Brain microvascular endothelial cell (primary cell): ENCODE data around the gene PRKN.

Experiments used
- DNase-seq: peaks from one replicate; pipeline ENCODE4 v3.0.0-alpha.2; 2020
- H3K27ac ChIP-seq: fragments of 250-450 bp; sonication (Bioruptor Pico); 2 replicates; pipeline ENCODE4 v1.5.1; 2020; ENCODE audit warnings: mild to moderate bottlenecking, moderate library complexity
- H3K27me3 ChIP-seq: fragments of 250-450 bp; sonication (Bioruptor Pico); replicated peaks from 2 replicates; pipeline ENCODE4 v1.5.1; 2020; ENCODE audit warnings: mild to moderate bottlenecking
- H3K36me3 ChIP-seq: fragments of 250-450 bp; sonication (Bioruptor Pico); replicated peaks from 2 replicates; pipeline ENCODE4 v1.5.1; 2020; ENCODE audit warnings: mild to moderate bottlenecking
- H3K4me3 ChIP-seq: 2 replicates; pipeline ENCODE4 v1.5.1; 2011; ENCODE audit warnings: low read depth, mild to moderate bottlenecking, control low read depth, low read length, moderate library complexity
- in situ Hi-C: cut with HindIII; loops from 2 replicates; pipeline ENCODE4 v1.10.0; 2017; ENCODE audit warnings: low sequenced_read_pairs, low pct_ligation_motif_present
- TF ChIP-seq, protein P1 (sequence below): IDR thresholded peaks from 2 replicates; pipeline ENCODE4 v1.5.1; 2011; ENCODE audit warnings: low read depth, mild to moderate bottlenecking, moderate library complexity, low read length, control low read depth, inconsistent platforms; ENCODE audit errors: missing control alignments

The PRKN gene

DNA sequence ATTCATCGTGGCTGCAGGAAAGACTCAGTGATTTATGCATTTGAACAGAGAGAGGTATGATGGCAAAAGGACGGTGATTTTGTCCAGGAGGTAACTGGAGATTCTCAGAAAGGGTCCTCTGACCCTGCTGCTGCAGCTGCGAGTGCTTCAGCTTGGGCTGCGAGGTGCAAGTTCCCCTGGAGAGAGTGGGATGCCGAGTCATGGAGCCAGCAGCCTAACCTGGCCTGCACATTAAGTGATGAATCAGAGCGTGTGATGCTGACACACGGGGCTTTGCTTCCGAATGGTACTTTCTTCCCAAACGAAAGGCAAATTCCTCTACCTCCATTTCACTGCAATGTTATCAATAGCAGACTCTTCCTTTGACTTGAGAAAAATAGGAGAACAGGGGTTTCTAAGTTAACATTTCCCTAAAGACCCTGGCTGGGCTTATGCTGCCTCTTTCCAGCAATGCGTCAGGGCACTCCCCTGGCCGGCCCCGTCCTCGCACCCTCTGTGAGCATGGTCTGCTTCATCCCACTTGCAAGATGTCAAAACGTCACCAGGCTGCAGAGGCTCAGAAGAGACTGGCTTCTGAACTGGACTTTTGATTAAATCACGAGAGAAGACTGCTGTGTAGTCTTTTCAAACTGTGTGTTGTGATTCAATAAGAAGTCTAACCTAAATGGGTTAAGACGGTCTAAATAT lies 825.7 kb downstream of the PRKN start:
- no peaks in the 10 kb centered on the region for H3K27me3 ChIP-seq
- H3K36me3 ChIP-seq, result no peaks in the 10 kb centered on the region
- no peak overlapping the region for H3K4me3 ChIP-seq
- no peak overlapping the region for H3K27ac ChIP-seq
- DNase-seq, result no peak
- TF ChIP-seq, protein P1, sequence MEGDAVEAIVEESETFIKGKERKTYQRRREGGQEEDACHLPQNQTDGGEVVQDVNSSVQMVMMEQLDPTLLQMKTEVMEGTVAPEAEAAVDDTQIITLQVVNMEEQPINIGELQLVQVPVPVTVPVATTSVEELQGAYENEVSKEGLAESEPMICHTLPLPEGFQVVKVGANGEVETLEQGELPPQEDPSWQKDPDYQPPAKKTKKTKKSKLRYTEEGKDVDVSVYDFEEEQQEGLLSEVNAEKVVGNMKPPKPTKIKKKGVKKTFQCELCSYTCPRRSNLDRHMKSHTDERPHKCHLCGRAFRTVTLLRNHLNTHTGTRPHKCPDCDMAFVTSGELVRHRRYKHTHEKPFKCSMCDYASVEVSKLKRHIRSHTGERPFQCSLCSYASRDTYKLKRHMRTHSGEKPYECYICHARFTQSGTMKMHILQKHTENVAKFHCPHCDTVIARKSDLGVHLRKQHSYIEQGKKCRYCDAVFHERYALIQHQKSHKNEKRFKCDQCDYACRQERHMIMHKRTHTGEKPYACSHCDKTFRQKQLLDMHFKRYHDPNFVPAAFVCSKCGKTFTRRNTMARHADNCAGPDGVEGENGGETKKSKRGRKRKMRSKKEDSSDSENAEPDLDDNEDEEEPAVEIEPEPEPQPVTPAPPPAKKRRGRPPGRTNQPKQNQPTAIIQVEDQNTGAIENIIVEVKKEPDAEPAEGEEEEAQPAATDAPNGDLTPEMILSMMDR, result no peak
- in situ Hi-C loops, result no loop called here

DNA sequence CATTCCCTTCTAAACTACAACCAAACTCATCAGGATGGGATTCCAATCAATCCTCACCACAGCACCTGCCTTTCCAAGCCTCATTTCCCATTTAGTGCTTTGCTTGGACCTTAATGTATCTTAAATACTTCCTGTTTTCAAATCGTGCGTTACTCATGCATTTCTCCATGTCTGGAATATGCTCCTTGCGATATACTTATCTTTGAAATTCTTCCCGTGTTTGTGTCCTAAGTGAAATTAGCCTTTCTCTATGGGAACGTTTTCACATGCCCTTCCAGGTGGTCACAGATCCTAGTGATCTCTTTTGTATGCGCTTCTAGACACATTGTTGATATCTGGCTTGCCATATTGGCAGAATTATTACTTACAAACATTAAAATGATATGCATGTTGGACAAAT lies 833.1 kb downstream of the PRKN start:
- Histone ChIP-seq H3K27me3 (no peaks in the 10 kb centered on the region), H3K4me3 (no peak overlapping the region), H3K27ac (no peak overlapping the region), H3K36me3 (no peaks in the 10 kb centered on the region)
- in situ Hi-C loops, result no loop called here
- no peak for DNase-seq
- TF ChIP-seq, protein P1, result no peak

DNA sequence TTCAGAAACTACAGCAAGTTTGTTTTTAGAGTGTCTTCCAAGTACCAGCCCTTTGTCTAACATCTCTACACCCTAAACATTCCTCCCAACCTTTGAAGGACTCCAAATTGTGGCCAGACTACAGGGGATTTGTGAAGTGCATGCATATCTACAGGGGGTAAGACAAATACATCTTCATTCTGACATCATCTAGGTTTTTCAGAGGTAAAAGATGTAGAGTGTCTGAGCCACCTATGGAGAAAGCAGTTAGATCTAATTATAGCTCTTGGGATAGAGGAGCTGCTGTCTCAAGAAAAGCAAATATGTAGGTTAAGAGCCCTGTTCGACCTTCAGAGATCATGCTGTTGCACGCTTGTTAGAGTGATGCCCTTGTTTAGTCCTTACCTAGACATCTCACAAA lies 836.0 kb downstream of the PRKN start:
- no peak for DNase-seq
- no peaks in the 10 kb centered on the region for H3K27me3 ChIP-seq
- no peak overlapping the region for H3K27ac ChIP-seq
- TF ChIP-seq, protein P1, result no peak
- H3K36me3 ChIP-seq, result no peaks in the 10 kb centered on the region
- in situ Hi-C loops, result no loop called here
- H3K4me3 ChIP-seq, result no peak overlapping the region

DNA sequence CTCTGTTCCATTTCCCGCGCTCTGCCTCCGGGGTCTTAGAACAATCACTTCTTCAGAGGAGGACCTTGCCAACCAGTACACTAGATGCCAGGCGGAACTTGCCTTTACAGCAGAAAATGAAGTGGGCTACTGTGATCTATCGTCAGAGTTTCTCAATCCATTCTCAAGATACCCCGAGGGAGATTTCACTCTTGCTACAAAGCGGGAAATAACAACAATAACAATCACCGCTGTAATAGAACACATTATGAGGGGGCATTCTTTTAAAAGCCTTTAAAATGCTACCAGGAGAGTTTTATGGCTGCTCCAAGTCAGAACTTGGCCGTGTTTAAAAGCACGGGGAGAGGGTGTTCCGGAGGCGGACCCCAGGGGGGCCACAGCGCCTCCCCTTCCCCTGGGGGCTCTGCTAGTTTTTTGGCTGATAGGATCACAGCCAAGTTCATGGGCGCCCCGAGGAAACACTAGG lies 836.7 kb downstream of the PRKN start:
- DNase-seq, result no peak
- H3K4me3 ChIP-seq, result peak overlapping the region; percentile 17
- in situ Hi-C loops, result no loop called here
- H3K36me3 ChIP-seq, result no peaks in the 10 kb centered on the region
- H3K27ac ChIP-seq, result no peak overlapping the region
- no peaks in the 10 kb centered on the region for H3K27me3 ChIP-seq
- TF ChIP-seq, protein P1, result no peak

DNA sequence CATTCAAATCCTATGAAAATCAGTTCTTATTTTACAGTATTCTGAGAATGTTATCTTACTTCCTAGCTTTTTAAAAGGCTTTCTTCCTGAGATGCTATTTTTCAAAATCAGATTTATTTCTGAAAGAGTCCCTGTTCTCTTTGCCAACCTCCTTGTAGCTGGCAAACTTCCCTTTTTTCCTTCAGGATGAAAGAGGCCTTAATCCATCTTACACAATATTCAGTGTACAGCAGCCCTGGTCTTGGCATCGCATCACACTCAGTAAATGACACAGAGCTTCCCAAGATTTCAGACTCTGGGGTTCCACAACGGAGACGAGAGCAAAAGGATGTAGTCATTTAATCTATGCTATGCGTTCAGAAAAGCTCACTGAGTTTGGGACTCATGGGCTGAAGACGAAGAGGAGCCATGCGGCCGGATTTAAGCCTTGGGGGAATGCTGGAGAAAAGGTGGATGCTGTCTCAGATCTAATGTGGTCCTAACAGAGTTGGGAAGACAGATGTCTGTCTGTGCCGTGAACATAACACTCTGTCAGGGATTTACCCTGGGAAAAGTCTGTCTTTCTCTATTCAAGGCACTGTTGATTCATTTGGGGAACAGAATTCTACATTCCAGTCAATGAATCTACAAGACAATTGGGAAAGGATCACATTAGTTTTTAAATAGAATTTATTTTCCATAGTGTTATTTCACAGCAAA lies 837.3 kb downstream of the PRKN start:
- Histone ChIP-seq H3K27me3 (no peaks in the 10 kb centered on the region), H3K27ac (no peak overlapping the region), H3K4me3 (no peak overlapping the region), H3K36me3 (no peaks in the 10 kb centered on the region)
- in situ Hi-C loops, result no loop called here
- DNase-seq, result no peak
- TF ChIP-seq, protein P1, result no peak
